K562 (cell line): ENCODE measurements around the gene CLDN34.

ENCODE experiments used
- ARID3A ChIP-seq: IDR thresholded peaks from 2 replicates; pipeline ENCODE4 v1.6.1; 2012; ENCODE audit warnings: low read depth, low read length, improper control_type of control experiment, borderline replicate concordance
- CTCF ChIP-seq, 3 experiments: IDR thresholded peaks in 2 of 3; conservative IDR thresholded peaks in 1 of 3; 2 replicates each; pipeline ENCODE4 v1.5.1; 2011 to 2012; ENCODE audit warnings: low read length in 3 of 3, mild to moderate bottlenecking in 3 of 3, control low read depth in 2 of 3, improper control_type of control experiment in 1 of 3, inconsistent platforms in 1 of 3, low read depth in 1 of 3, mixed read lengths in 1 of 3, moderate library complexity in 1 of 3; ENCODE audit not compliant: insufficient read depth in 2 of 3
- FOXK1 ChIP-seq: sonication (generic); formaldehyde crosslinking; IDR thresholded peaks from 2 replicates; pipeline ENCODE4 v1.8.0; 2022; ENCODE audit warnings: missing genetic modification reagents, mild to moderate bottlenecking, borderline replicate concordance
- TEAD2 ChIP-seq: fragments of 450-650 bp; IDR thresholded peaks from 2 replicates; pipeline ENCODE4 v1.6.1; 2016; ENCODE audit warnings: missing genetic modification characterization, control low read depth, missing compliant biosample characterization
- U2AF2 ChIP-seq: fragments of 200-400 bp; formaldehyde crosslinking; optimal IDR thresholded peaks from 2 replicates; pipeline ENCODE3; 2017; ENCODE audit warnings: low read depth, mild to moderate bottlenecking, low read length
- YBX1 ChIP-seq: fragments of 450-650 bp; IDR thresholded peaks from 2 replicates; pipeline ENCODE4 v1.7.1; 2016; ENCODE audit warnings: mild to moderate bottlenecking

- TF ChIP-seq TEAD2 (tag) (no peak), YBX1 (no peak), CTCF (IDR thresholded peaks at IDR 0.05 in 2 of 3, conservative IDR thresholded peaks at IDR 0.05 in 1 of 3; ENCODE audit: insufficient read depth in 2 of 3, low read depth in 1 of 3, low read length in 3 of 3) (no peak), ARID3A (no peak), FOXK1 (CRISPR knock-in tag) (no peak), U2AF2 (no peak)
These were observed 48.2 kb downstream of the CLDN34 start for GRCh38 chrX:10015355-10015722.
